GM21515 (cell line): ENCODE data around the gene ME3.
"Not testable (repeated sequence)": the region's sequence is repeated elsewhere in the genome, so short reads cannot be mapped to it uniquely, and the experiment has no call there.

Experiments
- ATAC-seq: cut with Tn5 transposase; IDR thresholded peaks from one replicate; pipeline ENCODE4 v1.9.1; 2021; ENCODE audit not compliant: unreplicated experiment

Gene ME3

GRCh38 chr11:86666193-86666592 lies 6.2 kb downstream of the ME3 start:
- ATAC-seq: no peak

GRCh38 chr11:86664930-86665329 lies 7.5 kb downstream of the ME3 start:
- ATAC-seq: no peak

- no peak for ATAC-seq
These were observed 8.7 kb downstream of the ME3 start for GRCh38 chr11:86663761-86664160.

DNA sequence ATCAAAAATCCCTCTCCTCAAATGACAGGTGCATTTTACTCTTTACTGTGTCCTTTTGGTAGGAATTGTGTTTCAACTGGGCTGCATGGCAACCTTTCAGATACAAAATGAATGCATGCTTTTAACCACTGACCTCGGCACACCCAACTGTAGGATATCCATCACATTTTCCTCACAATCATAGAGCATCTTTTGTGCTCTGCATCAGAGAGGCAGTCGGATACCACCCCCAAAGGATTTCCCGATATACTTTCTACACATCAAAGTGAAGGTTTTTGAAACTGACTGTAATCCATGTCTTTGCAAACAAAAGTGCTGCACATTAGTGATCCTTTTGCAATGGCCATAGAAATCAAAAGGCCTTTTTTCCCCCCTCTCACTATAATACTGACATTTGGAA lies 9.1 kb downstream of the ME3 start:
- no peak for ATAC-seq

GRCh38 chr11:86660736-86661135 lies 11.7 kb downstream of the ME3 start:
- ATAC-seq: no peak

DNA sequence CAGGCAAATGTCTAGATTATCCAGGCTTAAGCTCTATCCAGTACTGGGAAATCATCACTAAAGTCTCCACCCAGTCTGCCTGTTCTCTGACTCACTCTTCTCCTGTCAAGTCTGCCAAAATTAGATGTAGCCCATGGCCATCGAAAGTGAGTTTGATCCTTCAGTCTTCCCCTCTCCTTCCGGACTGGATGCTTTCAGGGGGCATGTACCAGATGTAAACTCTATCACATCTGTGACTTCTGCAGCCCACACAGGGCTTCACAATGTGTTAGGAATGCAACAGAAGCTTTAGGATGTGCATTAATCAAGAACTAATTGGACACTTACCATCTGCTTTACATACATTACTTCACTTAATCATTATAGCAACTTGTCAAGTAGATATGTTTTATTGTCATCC lies 12.3 kb downstream of the ME3 start:
- ATAC-seq: no peak

GRCh38 chr11:86658534-86658933 lies 13.9 kb downstream of the ME3 start:
- no peak for ATAC-seq

GRCh38 chr11:86645212-86645611 lies 27.2 kb downstream of the ME3 start:
- ATAC-seq: not testable (repeated sequence)

GRCh38 chr11:86644291-86644690 lies 28.1 kb downstream of the ME3 start:
- no peak for ATAC-seq

DNA sequence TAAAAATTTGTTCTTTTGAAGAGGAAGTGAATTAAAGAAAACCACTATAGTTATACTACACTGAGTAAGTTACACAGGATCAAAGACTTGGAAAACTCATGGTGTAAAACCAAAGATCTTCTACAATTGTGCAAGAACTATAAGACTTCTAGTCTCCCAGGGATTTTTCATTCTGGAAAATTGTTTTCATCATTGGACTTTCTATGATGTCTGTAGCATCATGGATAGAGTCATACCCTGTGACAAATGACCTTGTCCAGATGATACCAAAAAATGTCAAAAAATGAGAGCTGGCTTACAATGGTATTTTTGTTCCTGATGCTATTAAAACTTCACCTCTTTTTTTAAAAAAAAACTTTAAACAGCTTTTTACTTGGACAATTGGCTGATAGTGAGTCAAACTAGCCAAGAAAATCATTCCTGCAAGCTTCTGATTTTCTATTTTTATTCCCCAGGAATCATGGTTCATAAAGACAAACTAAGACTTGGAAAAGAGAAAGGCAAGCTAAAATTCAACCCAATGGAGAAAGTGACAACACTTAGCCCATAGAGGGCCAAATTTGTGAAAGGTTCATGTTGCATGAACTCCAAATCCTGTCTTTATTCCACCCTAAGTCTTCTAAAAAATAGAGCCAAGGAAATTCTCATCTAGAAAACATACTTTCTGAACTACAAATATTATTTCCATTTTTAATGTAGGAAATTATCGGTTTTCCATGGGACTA lies 30.7 kb downstream of the ME3 start:
- ATAC-seq: no peak

DNA sequence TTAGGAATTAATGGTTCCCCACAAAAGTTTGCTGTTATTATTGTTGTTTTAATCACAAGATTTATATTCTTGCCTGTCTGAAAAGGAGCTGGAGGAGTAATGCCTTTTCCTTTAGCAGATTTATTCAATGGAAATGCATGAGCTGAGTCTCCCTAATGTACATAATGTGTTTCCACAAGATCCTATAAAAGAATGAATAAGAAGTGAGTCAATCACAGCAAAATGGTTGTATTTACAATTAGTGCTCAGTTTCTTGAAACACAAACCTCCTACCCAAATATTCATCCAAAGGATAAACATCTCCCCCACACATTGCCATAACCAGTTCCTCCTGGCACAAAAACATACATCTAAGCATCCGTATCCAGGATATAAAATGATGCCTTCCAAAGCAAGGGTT lies 33.3 kb downstream of the ME3 start:
- ATAC-seq: no peak

DNA sequence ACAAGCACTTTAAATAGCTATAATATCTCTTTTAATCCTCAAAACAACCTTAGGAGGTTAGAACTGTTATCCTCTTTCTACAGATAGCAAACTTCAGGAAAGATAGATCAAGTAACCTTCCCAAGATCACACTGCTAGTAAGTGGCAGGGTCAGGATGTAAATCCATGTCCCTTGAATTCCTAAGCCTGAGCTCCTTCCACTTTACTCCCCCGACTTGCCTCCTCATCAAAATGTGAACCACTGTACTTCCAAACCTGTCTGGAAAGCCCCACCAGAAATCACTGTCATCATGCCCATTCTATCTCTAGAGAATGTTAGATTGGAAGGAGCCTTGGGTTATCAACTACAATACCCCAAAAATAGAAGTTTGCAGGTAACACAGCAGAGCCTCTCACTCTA lies 33.7 kb downstream of the ME3 start:
- ATAC-seq: no peak

DNA sequence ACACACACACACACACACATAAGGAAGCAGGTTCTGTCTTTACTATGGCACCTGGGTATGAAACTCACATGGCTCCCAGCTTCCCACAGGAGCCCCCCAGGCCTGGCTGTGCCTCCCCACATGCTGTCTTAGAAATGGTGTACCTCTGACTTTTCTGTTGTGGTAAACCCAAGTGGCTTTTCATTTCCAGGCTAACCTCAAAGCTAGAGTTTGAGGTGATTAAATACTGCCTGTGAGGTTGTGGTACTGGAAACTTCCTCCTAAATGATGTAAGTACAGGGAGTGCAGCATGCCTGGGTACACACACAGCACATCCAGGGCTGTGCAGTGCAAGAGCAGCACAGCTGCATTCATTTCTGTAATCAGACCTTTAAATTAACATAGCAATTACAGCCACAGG lies 34.4 kb downstream of the ME3 start:
- ATAC-seq: no peak

DNA sequence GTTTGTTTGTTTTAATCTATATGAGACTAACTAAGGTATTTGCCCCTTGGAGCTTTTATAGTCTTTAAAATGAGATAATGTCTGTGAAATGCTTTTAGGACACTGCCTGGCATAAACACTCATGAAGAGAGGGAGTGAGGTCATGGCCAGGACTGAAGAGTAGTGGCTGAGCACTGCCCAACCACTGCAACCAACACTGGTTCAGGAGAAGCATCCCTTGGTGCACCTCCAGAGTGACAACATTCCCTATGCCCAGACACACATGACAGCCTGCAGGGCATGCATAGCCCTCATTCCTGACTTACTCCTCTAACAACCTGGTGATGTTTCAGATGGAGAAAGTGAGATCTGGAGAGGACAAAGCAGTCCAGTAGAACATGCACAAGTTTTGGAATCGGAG lies 36.1 kb downstream of the ME3 start:
- no peak for ATAC-seq

DNA sequence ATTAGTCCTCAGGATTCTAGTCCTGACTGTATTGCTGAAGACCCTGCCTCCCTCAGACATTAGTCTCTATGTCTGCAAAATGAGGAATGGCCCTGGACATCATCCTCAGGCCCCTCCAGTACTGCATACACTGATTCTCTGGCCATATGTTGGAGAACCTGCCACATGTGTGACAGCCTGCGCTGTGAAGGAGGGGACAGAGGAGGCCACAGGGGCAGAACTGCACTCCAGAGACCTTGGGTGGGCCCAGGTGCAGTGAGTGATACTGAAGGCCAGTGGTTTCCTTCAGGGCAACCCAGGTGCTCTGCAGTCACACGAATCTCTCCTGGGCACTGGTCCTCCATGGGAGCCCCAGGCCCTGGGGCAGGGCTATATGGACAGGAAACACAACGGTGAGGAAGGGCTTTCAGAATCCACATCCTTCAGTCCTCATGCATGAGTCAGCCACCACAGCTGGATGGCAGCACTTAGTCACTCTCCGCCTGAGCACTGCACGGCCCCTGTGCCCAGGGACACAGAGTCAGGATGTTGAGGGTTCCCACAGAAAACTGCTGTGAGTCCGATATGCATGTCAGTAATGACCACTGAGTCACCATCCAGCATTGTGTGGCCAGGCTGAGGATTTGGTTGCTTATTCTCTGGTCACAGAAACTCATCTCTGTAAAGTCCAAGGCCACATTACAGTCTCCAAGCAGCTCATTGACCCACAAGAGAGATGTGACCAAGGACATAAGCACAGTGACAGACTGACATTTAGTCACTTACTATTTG lies 39.7 kb downstream of the ME3 start:
- no peak for ATAC-seq

DNA sequence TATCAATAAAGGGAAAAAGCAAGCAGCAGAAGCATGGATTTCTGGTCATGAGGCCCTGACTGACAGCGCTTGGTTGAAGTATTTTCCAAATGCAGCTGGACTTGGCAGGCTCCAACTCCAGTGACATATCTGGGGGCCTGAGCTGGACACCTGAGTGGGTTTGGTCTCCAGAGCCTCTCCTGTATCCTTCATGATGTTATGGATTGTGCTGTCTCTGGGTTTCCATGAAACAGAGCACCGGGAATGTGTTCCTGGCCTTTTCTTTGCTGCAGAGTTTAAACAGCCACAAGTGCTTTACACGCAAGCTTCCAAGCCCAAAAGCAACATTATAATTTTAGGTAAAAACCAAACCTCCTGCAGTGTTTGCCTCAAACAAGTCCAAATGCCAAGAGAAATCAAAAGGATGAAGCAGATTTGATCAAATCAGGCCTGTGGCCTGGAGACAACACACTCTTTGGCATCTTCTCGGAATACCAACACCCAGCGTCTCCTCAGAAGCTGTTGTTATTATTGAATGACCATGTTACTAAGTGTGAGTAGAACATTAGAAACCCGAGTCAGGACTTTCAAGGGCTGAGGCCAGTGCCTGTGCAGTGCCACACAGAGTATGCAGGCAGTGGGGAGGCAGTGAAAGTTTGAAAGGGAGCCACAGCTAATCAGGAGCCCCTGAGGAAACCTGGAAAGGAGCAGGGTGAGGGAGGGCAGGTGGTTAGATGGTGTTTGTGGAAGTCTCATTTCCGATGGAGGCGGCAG lies 42.0 kb downstream of the ME3 start:
- ATAC-seq: no peak

DNA sequence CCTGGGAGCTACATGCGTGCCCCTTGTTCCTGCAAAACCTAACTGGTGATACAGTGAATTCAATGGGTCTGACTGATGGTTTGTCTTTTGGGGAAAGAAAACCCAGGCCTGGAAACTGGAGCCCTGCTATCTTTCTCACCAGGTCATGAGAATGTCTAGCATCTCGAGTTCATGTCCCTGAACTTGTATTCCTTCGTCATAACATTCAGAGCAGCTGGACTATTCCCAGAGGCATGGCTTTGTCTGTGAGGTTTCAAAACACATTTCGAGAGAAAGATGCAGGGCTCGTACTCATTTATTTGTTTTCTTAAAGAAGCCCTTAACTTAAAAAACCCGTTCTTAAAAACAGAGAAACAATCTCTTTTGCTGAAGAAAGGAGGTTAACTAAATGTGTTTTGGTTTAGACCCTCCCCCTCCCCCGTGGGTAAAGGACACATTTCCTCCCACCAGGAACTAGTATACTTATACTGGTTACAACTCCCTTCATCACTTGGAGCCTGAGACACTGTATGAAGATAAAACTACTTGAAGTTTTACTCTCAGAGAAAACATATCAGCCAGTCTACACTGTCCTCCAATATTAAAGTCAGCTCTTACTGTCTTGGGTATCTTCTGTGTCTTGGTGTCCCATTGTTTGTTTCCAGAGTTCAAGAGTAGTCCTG lies 43.2 kb downstream of the ME3 start:
- no peak for ATAC-seq

DNA sequence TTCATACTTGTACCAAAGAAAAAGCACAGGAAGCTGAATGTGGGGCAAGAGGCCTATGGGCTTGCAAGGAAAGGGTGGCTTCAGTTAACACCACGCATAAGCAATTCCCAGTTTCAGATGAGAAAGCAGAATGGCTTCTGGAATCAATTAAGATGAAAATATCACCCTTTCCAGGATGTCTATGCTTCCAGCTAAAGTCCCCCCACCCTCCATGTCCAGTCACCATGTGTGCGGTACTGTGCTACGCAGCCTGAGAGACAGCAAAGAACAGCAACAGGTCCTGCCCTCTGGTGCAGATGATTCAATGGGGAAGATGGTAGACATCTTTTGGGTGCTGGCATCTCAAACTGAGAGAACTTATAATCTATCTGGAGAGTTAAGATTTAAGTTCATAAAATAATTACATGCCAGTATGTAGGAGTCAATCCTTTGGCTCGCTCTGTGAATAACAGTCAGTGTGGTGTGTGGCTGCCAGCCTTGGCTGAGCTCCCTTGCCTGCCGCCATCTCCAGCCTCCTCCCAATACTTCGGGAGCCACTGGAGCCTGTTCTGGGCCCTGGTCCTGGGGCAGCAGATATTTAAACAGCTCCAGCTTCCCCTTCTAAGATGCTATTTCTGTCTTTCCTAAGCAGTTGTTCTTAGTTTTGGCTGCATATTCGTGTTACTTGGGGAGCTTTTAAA lies 44.5 kb downstream of the ME3 start:
- ATAC-seq: no peak

GRCh38 chr11:86625981-86626380 lies 46.4 kb downstream of the ME3 start:
- ATAC-seq: no peak

- no peak for ATAC-seq
These were observed 46.9 kb downstream of the ME3 start for GRCh38 chr11:86625544-86625943.

GRCh38 chr11:86624366-86624765 lies 48.0 kb downstream of the ME3 start:
- no peak for ATAC-seq
